ENCODE results near the gene HSCB. TPM values are rescaled to one million over a fixed set of nuclear protein-coding genes. Genes with fewer than 3 reads are reported as not detected.

Gene HSCB
- total and polyA plus RNA-seq, 2 of the 4 experiments (the other 2 are of a cell fraction) = 5.4 to 13.2 TPM

GRCh38 chr22:28779833-28780232 is 38.0 kb downstream of the HSCB start:
- Histone ChIP-seq H3K56ac (ENCODE audit: extremely low read depth, insufficient read depth, low read length) (no peak overlapping the region), H3K9ac (ENCODE audit: low read depth, low read length) (no peak overlapping the region), H4K5ac (ENCODE audit: low read depth, low read length) (no peak overlapping the region), H3K36me3 (ENCODE audit: control insufficient read depth, insufficient read depth, low read length) (peaks cover 37% of the 10 kb centered on the region), H2BK20ac (ENCODE audit: low read depth, low read length) (no peak overlapping the region), H4K20me1 (ENCODE audit: insufficient read depth, low read length) (peaks cover 16% of the 10 kb centered on the region), H2AK5ac (ENCODE audit: low read depth, low read length) (no peak overlapping the region), H4K91ac (ENCODE audit: insufficient read depth, low read depth, low read length) (no peak overlapping the region), H3K27me3 (ENCODE audit: control insufficient read depth, insufficient read depth, low read length) (no peaks in the 10 kb centered on the region), H2BK15ac (ENCODE audit: low read depth, low read length) (no peak overlapping the region), H3K4me2 (ENCODE audit: low read depth, low read length) (no peak overlapping the region), H3K9me1 (ENCODE audit: insufficient read depth, low read length) (no peaks in the 10 kb centered on the region), H3K27ac (ENCODE audit: insufficient read depth, low read length) (no peak overlapping the region), H3K18ac (ENCODE audit: low read depth, low read length) (no peak overlapping the region), H2AK9ac (replicated peaks; ENCODE audit: low read depth, low read length, poor library complexity) (no peak overlapping the region), H3K14ac (replicated peaks; ENCODE audit: low read depth, low read length) (no peak overlapping the region), H2AFZ (replicated peaks; ENCODE audit: low read length, poor library complexity) (no peak overlapping the region), H3K4ac (ENCODE audit: low read depth, low read length) (no peak overlapping the region), H3K4me3 (ENCODE audit: insufficient read depth, low read depth, low read length) (no peak overlapping the region), H3K23ac (ENCODE audit: low read depth, low read length) (no peak overlapping the region), H3K79me1 (ENCODE audit: low read depth in 1 of 2, low read length in 2 of 2) (peaks cover 23 to 71% of the 10 kb centered on the region in 2 experiments), H4K8ac (ENCODE audit: low read depth in 2 of 2, low read length in 2 of 2) (no peak overlapping the region), H2BK5ac (ENCODE audit: low read depth, low read length, poor library complexity, severe bottlenecking) (no peak overlapping the region), H3K4me1 (ENCODE audit: control insufficient read depth, insufficient read depth, low read length) (peaks cover 5% of the 10 kb centered on the region), H2BK120ac (ENCODE audit: low read depth, low read length) (no peak overlapping the region), H3K9me3 (ENCODE audit: control insufficient read depth, insufficient read depth, low read length) (no peaks in the 10 kb centered on the region)
- DNase-seq (no peak), ATAC-seq (ENCODE audit: low read depth) (no peak)
- intact Hi-C loops (cut with micrococcal nuclease) = no loop called here
- ChIA-PET POLR2A (ENCODE audit: unreplicated experiment) (interaction anchor here (0.5 kb wide), 1 partner anchor 180 kb away, joined by 3 read pairs; no protein-coding TSS in a partner anchor), CTCF (interaction anchor here (0.7 kb wide), 1 partner anchor 370 kb away, joined by 4 read pairs; no protein-coding TSS in a partner anchor)
- TF ChIP-seq FOS (IDR thresholded peaks at IDR 0.05; ENCODE audit: low read depth, low read length) = no peak
- no peak for TF ChIP-seq BHLHE40 (IDR thresholded peaks at IDR 0.05; ENCODE audit: low read depth, low read length)
- no peak for TF ChIP-seq MAFK (IDR thresholded peaks at IDR 0.05; ENCODE audit: low read depth, low read length)
- TF ChIP-seq, protein P1, sequence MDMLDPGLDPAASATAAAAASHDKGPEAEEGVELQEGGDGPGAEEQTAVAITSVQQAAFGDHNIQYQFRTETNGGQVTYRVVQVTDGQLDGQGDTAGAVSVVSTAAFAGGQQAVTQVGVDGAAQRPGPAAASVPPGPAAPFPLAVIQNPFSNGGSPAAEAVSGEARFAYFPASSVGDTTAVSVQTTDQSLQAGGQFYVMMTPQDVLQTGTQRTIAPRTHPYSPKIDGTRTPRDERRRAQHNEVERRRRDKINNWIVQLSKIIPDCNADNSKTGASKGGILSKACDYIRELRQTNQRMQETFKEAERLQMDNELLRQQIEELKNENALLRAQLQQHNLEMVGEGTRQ (IDR thresholded peaks at IDR 0.05; ENCODE audit: low read depth, low read length) = no peak
- TF ChIP-seq, protein P2, sequence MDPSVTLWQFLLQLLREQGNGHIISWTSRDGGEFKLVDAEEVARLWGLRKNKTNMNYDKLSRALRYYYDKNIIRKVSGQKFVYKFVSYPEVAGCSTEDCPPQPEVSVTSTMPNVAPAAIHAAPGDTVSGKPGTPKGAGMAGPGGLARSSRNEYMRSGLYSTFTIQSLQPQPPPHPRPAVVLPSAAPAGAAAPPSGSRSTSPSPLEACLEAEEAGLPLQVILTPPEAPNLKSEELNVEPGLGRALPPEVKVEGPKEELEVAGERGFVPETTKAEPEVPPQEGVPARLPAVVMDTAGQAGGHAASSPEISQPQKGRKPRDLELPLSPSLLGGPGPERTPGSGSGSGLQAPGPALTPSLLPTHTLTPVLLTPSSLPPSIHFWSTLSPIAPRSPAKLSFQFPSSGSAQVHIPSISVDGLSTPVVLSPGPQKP (IDR thresholded peaks at IDR 0.05; ENCODE audit: borderline replicate concordance, low read depth, low read length) = no peak
- no peak for TF ChIP-seq RCOR1 (IDR thresholded peaks at IDR 0.05; ENCODE audit: insufficient replicate concordance, low read length)
- TF ChIP-seq NFE2L2 (IDR thresholded peaks at IDR 0.05; ENCODE audit: low read depth, low read length) = no peak
- TF ChIP-seq RFX5 (IDR thresholded peaks at IDR 0.05; ENCODE audit: low read depth, low read length) = no peak
- TF ChIP-seq RAD21 (IDR thresholded peaks at IDR 0.05; ENCODE audit: low read length) = no peak
- no peak for TF ChIP-seq MXI1 (IDR thresholded peaks at IDR 0.05; ENCODE audit: borderline replicate concordance, low read depth, low read length)
- no peak for TF ChIP-seq POLR2A (IDR thresholded peaks at IDR 0.05; ENCODE audit: low read depth, low read length)
- no peak for TF ChIP-seq CEBPB (IDR thresholded peaks at IDR 0.05; ENCODE audit: low read depth, low read length)
- in situ Hi-C loops (cut with MboI; ENCODE audit: low sequenced_read_pairs) = no loop called here
- dilution Hi-C loops (cut with HindIII; ENCODE audit: low sequenced_read_pairs, unreplicated experiment) = no loop called here
- no TSS peak for BruUV-seq (replicated peaks)
- 100% methylated on average over 3 of the region's 5 CpGs; no CpG with 5 or more reads in 1 of the 2 experiments for WGBS, 2 experiments (ENCODE audit: extremely low coverage in 2 of 2, insufficient read length in 1 of 2)
